B cell (primary cell): ENCODE measurements around the gene MDP1. TPM values are rescaled to one million over a fixed set of nuclear protein-coding genes. Genes with fewer than 3 reads are reported as not detected.

Source experiments
- ATAC-seq: fragments of 200-7000 bp; cut with Tn5 transposase; one replicate; pipeline ENCODE4 v1.10.0; 2021; ENCODE audit warnings: low read depth, mild to moderate bottlenecking, moderate number of reproducible peaks, moderate library complexity
- CTCF ChIA-PET: fragments of 350-600 bp; sonication (Branson Sonifier 250); formaldehyde crosslinking; loops from one replicate; lab custom pipeline; 2021; ENCODE audit warnings: antibody characterized with exemption, inconsistent platforms; lab: Charles Lee
- POLR2A ChIA-PET: fragments of 350-600 bp; sonication (Branson Sonifier 250); formaldehyde crosslinking; loops from one replicate; lab custom pipeline; 2021; ENCODE audit warnings: antibody characterized with exemption; lab: Charles Lee
- DNase-seq: peaks from one replicate; pipeline ENCODE4 v3.0.0; 2013
- H2AFZ ChIP-seq: 2 replicates; pipeline ENCODE4 v1.6.1; 2012; ENCODE audit warnings: mild to moderate bottlenecking, low read depth, low read length; ENCODE audit not compliant: insufficient read depth, poor library complexity, severe bottlenecking
- H3K27ac ChIP-seq, 2 donors: 1 replicate in 1 of 2; 2 replicates in 1 of 2; pipeline ENCODE4 v1.5.1; 2012 to 2013; ENCODE audit warnings: low read length in 2 of 2, mild to moderate bottlenecking in 2 of 2, moderate library complexity in 1 of 2
- H3K27me3 ChIP-seq, 4 experiments: fragments of 200-600 bp in 1 of 4; sonication (generic) in 1 of 4; replicated peaks in 1 of 4; 1 replicate in 2 of 4; 2 replicates in 2 of 4; pipeline versions ENCODE4 v1.6.1 to v1.7.0; 2013 to 2016; ENCODE audit warnings: low read length in 3 of 4, mild to moderate bottlenecking in 2 of 4, mixed read lengths in 1 of 4, moderate library complexity in 1 of 4; ENCODE audit not compliant: insufficient read depth in 4 of 4, control insufficient read depth in 3 of 4; ENCODE audit errors: control extremely low read depth in 1 of 4
- H3K36me3 ChIP-seq, 2 experiments: replicated peaks in 1 of 2; 1 replicate in 1 of 2; 2 replicates in 1 of 2; pipeline versions ENCODE4 v1.6.1 to v1.7.1; 2013; ENCODE audit warnings: low read length in 1 of 2; ENCODE audit not compliant: insufficient read depth in 2 of 2, control insufficient read depth in 1 of 2; ENCODE audit errors: control extremely low read depth in 1 of 2, extremely low read depth in 1 of 2
- H3K4me1 ChIP-seq, 2 donors: fragments of 200-600 bp in 1 of 2; sonication (generic) in 1 of 2; 1 replicate in 1 of 2; 2 replicates in 1 of 2; pipeline versions ENCODE4 v1.5.1 to v1.6.1; 2013 to 2017; ENCODE audit warnings: low read length in 2 of 2; ENCODE audit not compliant: control insufficient read depth in 2 of 2, insufficient read depth in 2 of 2
- H3K4me2 ChIP-seq: replicated peaks from 2 replicates; pipeline ENCODE3; 2012; ENCODE audit warnings: mild to moderate bottlenecking, low read depth, low read length; ENCODE audit not compliant: poor library complexity, severe bottlenecking
- H3K4me3 ChIP-seq, 5 experiments: fragments of 200-600 bp in 1 of 5; sonication (generic) in 1 of 5; 1 replicate in 3 of 5; 2 replicates in 2 of 5; pipeline versions ENCODE4 v1.5.1 to v1.7.0; 2011 to 2016; ENCODE audit warnings: low read length in 4 of 5, mild to moderate bottlenecking in 4 of 5, low read depth in 2 of 5, control low read depth in 1 of 5, moderate library complexity in 1 of 5; ENCODE audit not compliant: insufficient read depth in 1 of 5; ENCODE audit errors: control extremely low read depth in 1 of 5, extremely low read depth in 1 of 5
- H3K79me2 ChIP-seq: fragments of 200-600 bp; sonication (generic); one replicate; pipeline ENCODE4 v1.6.0; 2016; ENCODE audit warnings: low read length; ENCODE audit not compliant: control insufficient read depth, insufficient read depth
- H3K9ac ChIP-seq: fragments of 200-600 bp; sonication (generic); 2 replicates; pipeline ENCODE4 v1.6.1; 2017; ENCODE audit warnings: mild to moderate bottlenecking, low read length, moderate library complexity
- H3K9me3 ChIP-seq, 3 donors: one replicate each; pipeline versions ENCODE4 v1.6.1 to v1.7.1; 2013; ENCODE audit warnings: low read length in 2 of 3; ENCODE audit not compliant: control insufficient read depth in 2 of 3, insufficient read depth in 1 of 3; ENCODE audit errors: control extremely low read depth in 1 of 3
- H4K20me1 ChIP-seq: 2 replicates; pipeline ENCODE4 v1.6.0; 2012; ENCODE audit warnings: mild to moderate bottlenecking, low read length; ENCODE audit not compliant: insufficient read depth, control insufficient read depth, poor library complexity, severe bottlenecking
- H3K27ac Mint-ChIP-seq: one replicate; pipeline ENCODE4 v1.8.0; 2021; ENCODE audit warnings: mixed read lengths
- H3K27me3 Mint-ChIP-seq: one replicate; pipeline ENCODE4 v1.8.0; 2021; ENCODE audit warnings: mixed read lengths
- H3K4me1 Mint-ChIP-seq: one replicate; pipeline ENCODE4 v1.8.0; 2021; ENCODE audit warnings: mixed read lengths
- H3K4me3 Mint-ChIP-seq: one replicate; pipeline ENCODE4 v1.8.0; 2021; ENCODE audit warnings: mixed read lengths
- H3K9me3 Mint-ChIP-seq: one replicate; pipeline ENCODE4 v1.8.0; 2022; ENCODE audit warnings: mixed read lengths; ENCODE audit not compliant: insufficient read depth
- EZH2 ChIP-seq: IDR thresholded peaks from 2 replicates; pipeline ENCODE4 v1.6.1; 2012; ENCODE audit warnings: borderline replicate concordance, low read depth, mild to moderate bottlenecking, moderate library complexity, low read length; ENCODE audit not compliant: insufficient read depth, poor library complexity, severe bottlenecking
- WGBS: methylation state at CpG from one replicate; pipeline ENCODE4 v1.1.5; 2013; ENCODE audit warnings: missing lambda C conversion rate; ENCODE audit not compliant: insufficient coverage; 5-methylcytosine and 5-hydroxymethylcytosine counted together
- intact Hi-C: fragments of 100-400 bp; cut with micrococcal nuclease; formaldehyde crosslinking; loops from one replicate; pipeline ENCODE4 v1.10.0; 2022
- polyA plus RNA-seq: library from polyadenylated mRNA; depleted of rRNA; stranded (reverse); fragments of >200 nt; gene quantifications from 2 replicates; pipeline ENCODE4 v1.2.3, GENCODE V29; 2012
- total RNA-seq, 2 donors: library from RNA; stranded (reverse); fragments of 120-200 nt in 1 of 2; gene quantifications; 1 replicate in 1 of 2; 2 replicates in 1 of 2; pipeline versions ENCODE4 v1.2.3 to v1.2.4, GENCODE V29; 2013 to 2022
- TF ChIP-seq, protein P1 (sequence below): fragments of 200-600 bp; IDR thresholded peaks from one replicate; pipeline ENCODE4 v1.8.0; 2022; ENCODE audit warnings: antibody characterized with exemption, mild to moderate bottlenecking

MDP1 gene
- total and polyA plus RNA-seq, 2 donors (not counting 1 experiment from before 2014, with no cell fraction given), result 11.3 to 28.1 TPM

DNA sequence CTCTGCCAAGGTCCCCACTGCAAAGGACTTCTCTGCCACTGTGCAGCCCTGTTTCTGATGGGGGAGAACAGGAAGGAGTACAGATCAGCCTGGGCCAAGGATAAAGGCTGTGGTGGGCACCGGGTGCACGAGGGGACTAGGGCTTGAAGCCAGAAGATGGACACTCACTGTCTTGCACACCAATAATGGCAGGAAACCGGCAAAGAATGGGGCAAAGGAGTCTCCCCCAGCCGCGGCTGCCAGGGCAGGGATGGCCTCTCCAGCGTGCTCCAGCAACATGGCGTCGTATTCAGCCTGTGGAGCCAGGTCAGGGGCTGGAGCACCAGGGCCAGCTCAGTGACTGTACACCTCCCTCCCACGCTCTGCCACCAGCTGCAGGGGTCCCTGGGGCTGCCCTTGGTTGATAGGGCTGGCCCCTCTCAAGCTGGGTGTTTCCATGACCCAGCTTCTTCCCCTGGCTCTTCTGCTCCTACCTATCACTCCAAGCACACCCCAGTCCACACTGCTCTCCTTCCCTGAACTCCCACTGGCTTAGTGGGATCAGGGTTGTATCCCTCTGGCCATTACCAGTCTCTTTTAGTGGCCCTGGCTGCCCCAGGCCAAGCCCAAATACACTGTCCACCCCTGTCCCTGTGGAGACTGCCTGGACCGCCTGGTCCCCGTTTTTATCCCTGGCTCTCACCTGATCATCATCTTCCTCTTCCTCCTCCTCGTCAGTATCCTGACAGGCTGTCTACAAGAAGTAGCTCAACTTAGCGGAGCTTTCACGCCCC is 33.6 kb downstream of the MDP1 start:
- intact Hi-C loops, result no loop called here
- Histone ChIP-seq H3K9me3 (no peaks in the 10 kb centered on the region), H2AFZ (no peak overlapping the region), H3K27ac (no peak overlapping the region), H3K9ac (no peak overlapping the region), H3K79me2 (peaks cover 26% of the 10 kb centered on the region), H3K4me3 (no peak overlapping the region), H3K4me2 (no peak overlapping the region), H3K4me1 (peaks cover 1 to 2% of the 10 kb centered on the region in 2 donors), H3K36me3 (peaks cover 5 to 81% of the 10 kb centered on the region in 2 experiments), H4K20me1 (no peaks in the 10 kb centered on the region), H3K27me3 (no peaks in the 10 kb centered on the region)
- Mint-ChIP-seq H3K4me3 (no peak overlapping the region), H3K27me3 (no peaks in the 10 kb centered on the region), H3K4me1 (peaks cover 14% of the 10 kb centered on the region), H3K27ac (no peak overlapping the region), H3K9me3 (no peaks in the 10 kb centered on the region)
- ChIA-PET CTCF (no interaction called here), POLR2A (no interaction called here)
- WGBS, result 94% methylated on average over 10 of the region's 14 CpGs
- DNase-seq (no peak), ATAC-seq (no peak)
- TF ChIP-seq, protein P1, sequence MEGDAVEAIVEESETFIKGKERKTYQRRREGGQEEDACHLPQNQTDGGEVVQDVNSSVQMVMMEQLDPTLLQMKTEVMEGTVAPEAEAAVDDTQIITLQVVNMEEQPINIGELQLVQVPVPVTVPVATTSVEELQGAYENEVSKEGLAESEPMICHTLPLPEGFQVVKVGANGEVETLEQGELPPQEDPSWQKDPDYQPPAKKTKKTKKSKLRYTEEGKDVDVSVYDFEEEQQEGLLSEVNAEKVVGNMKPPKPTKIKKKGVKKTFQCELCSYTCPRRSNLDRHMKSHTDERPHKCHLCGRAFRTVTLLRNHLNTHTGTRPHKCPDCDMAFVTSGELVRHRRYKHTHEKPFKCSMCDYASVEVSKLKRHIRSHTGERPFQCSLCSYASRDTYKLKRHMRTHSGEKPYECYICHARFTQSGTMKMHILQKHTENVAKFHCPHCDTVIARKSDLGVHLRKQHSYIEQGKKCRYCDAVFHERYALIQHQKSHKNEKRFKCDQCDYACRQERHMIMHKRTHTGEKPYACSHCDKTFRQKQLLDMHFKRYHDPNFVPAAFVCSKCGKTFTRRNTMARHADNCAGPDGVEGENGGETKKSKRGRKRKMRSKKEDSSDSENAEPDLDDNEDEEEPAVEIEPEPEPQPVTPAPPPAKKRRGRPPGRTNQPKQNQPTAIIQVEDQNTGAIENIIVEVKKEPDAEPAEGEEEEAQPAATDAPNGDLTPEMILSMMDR, result no peak
- TF ChIP-seq EZH2, result no peak

DNA sequence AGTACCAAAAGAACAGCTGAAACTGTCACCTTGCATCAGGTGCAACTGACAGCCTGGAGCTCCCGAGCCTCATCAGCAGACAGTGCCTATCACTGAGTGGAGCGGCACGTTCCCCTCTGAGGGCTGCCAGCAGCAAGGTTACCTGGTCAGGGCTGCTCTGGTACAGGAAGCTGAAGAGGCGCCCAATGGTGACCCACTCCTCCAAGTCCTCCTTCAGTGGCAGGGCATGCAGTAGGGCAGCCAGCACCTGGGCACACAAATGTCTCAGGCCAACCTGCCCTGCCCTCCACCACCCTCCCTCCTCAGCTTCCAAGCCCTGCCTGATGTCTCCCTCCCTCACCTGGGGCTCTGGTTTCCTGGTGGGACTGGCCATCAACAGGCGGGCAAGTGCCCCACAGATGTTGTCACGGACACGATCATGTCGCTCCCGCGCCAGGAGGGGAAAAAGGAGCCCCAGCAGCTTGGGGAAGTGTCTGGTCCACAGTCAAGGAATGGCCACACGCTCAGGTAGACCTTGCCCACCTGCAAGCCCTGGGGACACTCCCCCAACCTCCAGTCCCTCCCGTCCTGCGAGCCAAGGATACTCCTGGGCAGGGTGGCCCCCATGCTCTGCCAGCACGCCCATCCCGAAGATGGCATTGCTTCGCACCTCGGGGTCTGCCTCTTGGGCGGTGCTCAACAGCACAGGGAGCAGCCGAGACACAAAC is 34.3 kb downstream of the MDP1 start:
- DNase-seq, result no peak
- 93% methylated on average over 19 of the region's 19 CpGs for WGBS
- H4K20me1 ChIP-seq, result no peaks in the 10 kb centered on the region
- TF ChIP-seq, protein P1, result no peak
- TF ChIP-seq EZH2, result no peak
- no peak overlapping the region for H3K4me2 ChIP-seq
- no peaks in the 10 kb centered on the region for H3K27me3 Mint-ChIP-seq
- ATAC-seq, result no peak
- no peak overlapping the region for H2AFZ ChIP-seq
- H3K27ac Mint-ChIP-seq, result no peak overlapping the region
- peaks cover 10% of the 10 kb centered on the region for H3K4me1 Mint-ChIP-seq
- H3K36me3 ChIP-seq, result peaks cover 5 to 83% of the 10 kb centered on the region in 2 experiments
- H3K79me2 ChIP-seq, result peaks cover 18% of the 10 kb centered on the region
- intact Hi-C loops, result no loop called here
- H3K27ac ChIP-seq, result no peak overlapping the region
- no peaks in the 10 kb centered on the region for H3K4me1 ChIP-seq
- ChIA-PET CTCF (interaction anchor here (0.8 to 1.6 kb wide), 2 partner anchors 16 to 36 kb away, joined by 3 read pairs; partner anchors contain the start of gene PSME2), POLR2A (no interaction called here)
- no peaks in the 10 kb centered on the region for H3K9me3 ChIP-seq
- H3K9me3 Mint-ChIP-seq, result no peaks in the 10 kb centered on the region
- no peak overlapping the region for H3K9ac ChIP-seq
- no peak overlapping the region for H3K4me3 ChIP-seq
- no peak overlapping the region for H3K4me3 Mint-ChIP-seq
- H3K27me3 ChIP-seq, result no peaks in the 10 kb centered on the region
